Measurements from ENCODE around the gene TRPV3.
A peak's percentile ranks its signal among the peaks of the same experiment; 100 is the strongest.
"Not testable (repeated sequence)": the region's sequence is repeated elsewhere in the genome, so short reads cannot be mapped to it uniquely, and the experiment has no call there.

TRPV3 gene

DNA sequence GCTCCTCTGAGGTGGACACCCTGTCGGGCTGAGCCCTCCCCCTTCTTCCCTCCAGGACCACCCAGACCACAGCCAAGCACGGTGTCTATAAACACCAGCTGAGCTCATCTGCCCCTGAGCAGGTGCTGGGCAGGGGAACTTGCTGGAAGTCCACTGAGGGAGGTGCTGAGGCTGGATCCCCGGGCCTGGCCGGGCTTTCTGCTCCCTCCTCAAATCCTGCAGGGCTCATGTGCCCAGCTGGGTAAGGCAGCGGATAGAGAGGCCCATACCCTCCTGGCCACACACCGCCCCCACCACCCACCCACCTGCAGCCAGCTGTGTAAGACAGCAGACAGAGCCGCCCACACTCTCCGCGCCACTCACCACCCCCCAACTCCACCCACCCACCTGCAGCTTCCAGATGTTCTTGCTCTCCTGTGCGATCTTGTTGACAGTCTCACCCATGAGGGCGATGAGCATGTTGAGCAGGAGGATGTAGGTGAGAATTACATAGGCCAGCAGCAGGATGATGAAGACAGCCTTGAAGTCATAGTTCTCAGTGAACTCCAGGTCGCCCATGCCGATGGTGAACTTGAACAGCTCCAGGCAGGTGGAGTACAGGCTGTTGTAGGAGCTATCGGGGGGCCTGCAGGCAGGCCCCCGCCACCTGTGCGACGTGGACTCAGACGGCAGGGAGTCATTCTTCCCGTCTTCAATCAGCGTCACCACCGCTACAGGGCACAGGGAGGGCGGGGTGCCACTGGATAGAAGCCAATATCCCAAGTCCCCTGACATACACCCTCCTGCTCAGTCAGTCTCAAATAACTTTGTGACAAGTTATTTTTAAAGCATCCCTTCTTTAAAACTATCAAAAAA, 15.9 kb upstream of the TRPV3 start:
- no peak for DNase-seq (ENCODE audit: low spot score)

GRCh38 chr17:3572231-3572630, 14.6 kb upstream of the TRPV3 start:
- DNase-seq (ENCODE audit: low spot score) = no peak

DNA sequence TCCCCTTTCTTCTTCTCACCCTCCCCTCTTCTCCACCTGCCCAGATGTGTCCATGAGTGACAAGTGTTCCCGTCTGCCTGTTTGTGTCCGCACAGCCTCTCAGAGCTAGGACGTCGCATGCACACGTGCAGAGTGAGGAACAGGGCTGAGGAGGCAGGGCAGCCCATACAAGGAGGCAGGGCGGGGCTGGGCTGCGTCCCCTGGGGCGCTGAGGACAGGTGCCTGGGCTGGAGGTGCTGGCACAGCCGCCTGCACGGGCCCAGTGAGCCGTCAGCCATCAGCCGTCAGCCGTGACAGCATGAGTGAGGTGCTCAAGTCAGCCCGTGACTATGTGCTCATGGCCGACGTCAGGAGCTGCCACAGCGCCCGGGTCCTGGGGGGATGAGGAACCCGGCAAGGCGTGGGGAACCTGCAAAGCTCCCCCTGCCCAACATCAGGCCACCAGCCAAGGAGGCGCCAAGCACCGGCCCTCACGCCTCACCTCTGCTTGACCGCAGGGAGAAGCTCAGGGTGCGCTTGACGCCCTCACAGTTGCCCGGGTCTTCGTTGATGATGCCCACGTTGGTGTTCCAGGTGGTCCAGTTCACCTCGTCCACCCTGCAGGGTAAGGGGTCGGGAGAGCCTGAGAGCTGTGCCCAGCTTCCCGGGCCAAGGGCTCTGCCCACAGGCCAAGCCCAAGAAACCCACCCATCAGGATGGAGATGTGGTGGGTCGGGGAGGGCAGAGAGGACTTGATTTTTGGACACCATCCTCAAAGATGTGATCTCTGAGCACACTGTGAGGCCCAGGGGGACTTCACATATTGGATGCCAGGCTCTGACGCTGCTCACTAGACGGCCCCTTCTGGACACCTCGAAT, 13.7 kb upstream of the TRPV3 start:
- no peak for DNase-seq (ENCODE audit: low spot score)

GRCh38 chr17:3569534-3570137, 12.0 kb upstream of the TRPV3 start:
- DNase-seq (ENCODE audit: low spot score) = no peak

DNA sequence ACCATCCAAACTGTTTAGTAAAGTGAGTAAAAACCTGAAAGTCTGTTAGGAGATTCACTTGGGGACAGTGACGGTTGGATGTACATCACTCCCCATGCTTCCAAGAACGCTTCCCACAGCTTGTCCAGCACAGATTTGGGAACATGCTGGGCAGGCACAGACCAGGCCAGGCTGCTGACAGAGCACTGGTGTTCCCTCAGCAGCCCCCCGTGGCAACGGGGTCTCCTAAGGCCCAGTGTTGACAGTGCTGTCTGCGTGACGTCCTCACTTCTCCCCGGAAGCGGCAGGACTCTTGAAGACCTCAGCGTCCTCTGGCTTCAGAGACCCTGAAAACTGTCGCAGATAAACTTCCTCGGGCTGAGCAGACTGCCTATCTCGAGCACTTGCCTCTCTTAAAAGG, 8.9 kb upstream of the TRPV3 start:
- no peak for DNase-seq (ENCODE audit: low spot score)

- no peak for DNase-seq (ENCODE audit: low spot score)
Measured at GRCh38 chr17:3565143-3565542, 7.5 kb upstream of the TRPV3 start.

DNA sequence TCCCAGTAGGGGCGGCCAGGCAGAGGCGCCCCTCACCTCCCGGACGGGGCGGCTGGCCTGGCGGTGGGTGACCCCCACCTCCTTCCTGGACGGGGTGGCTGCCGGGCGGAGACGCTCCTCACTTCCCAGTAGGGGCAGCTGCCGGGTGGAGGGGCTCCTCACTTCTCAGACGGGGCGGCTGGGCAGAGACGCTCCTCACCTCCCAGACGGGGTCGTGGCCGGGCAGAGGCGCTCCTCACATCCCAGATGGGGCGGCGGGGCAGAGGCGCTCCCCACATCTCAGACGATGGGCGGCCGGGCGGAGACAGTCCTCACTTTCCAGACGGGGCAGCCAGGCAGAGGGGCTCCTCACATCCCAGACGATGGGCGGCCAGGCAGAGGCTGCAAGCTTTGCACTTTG, 6.6 kb upstream of the TRPV3 start:
- DNase-seq (ENCODE audit: low spot score) = not testable (repeated sequence)

DNA sequence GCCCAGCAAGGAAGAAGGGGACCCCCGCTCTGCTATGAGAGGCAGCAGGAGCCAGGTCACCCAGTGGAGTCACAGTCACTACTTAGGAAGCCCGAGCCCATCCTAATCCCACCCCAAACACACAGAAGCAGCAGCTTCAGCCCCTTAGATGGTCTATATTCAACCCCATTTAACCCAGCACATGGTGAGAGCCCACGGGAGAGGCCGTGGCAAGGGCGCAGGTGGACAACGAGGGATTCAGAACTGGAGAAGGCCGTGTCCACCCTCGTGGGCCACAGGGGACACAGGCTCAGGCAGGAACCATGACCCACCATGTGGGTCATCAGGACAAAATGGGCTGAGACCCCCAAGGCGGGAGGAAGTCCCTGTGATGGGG, 1.6 kb upstream of the TRPV3 start:
- DNase-seq (ENCODE audit: low spot score) = no peak

DNA sequence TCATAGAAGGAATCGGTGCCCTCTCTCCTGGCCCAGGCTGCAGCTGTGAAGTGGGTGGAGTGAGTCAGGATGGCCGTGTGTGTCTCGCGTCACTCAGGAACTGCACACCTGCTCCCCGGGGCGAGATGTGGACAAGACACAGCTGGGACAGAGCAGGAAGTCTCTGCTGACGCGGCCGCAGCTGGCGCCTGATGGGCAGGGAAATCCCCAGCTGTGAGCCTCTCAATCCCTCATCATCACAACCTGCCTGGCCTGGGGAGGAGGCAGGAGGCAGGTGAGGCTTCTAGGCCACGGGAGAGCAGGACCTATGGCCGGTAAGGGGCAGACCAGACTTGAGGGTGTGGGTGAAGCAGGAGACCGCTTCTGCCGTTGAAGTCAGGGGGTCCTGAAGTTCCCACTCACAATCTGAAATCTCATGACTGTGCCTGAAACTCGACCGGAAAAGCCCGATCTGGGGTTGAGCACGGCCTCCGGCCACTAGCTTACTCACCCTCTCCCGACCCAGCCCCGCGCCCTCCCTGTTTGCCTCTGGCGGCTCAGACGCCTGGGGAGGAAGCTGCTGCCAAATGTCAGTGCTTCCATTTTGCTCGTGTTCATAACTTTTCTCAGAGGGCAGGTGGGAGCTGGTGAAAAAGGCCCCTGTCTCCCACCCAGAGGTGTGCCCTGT, 1.1 kb upstream of the TRPV3 start:
- DNase-seq (ENCODE audit: low spot score) = peak; percentile 57

DNA sequence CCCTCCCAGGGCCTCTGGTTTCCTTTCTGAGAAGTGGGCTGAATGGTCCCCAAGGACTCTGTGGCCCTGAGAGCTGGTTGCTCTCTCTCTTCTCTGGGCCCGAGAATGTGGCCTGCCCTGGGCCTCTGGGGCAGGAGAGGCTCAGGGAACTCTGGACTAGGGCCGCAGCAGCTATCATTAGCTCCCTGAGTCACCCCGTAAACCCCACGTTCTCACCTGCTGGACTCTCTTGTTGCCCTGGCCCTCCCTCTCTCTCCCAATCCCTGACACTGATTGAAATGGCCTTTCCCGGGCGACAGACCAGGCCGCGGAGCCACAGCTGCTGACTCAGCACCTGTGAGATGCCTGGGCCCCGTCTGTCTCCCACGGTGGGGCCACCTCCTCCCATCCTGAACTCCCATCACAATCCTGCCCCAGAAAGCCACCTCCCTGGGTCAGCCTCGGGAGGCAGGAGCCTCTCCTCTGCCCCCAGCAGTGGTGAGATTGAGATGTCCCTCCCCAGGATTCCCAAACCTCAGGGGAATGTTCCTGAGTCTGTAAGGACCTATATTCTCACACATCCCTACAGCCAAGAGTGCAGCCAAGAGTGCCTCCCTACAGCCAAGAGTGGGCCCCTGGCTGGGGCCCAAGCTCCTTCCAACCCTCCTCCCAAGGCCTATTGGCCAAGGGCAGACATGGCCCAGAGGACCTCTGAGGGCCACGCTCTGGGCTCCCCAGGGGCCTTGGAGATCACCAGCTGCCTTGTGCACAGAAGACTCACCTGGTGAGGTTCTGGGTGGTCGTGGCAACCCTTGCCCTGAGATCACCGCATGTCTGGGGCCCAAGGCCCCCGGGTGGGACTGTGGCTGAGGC, 470 bp downstream of the TRPV3 start:
- no peak for DNase-seq (ENCODE audit: low spot score)

- DNase-seq (ENCODE audit: low spot score) = no peak
Measured at GRCh38 chr17:3556239-3556915, 1.2 kb downstream of the TRPV3 start.

DNA sequence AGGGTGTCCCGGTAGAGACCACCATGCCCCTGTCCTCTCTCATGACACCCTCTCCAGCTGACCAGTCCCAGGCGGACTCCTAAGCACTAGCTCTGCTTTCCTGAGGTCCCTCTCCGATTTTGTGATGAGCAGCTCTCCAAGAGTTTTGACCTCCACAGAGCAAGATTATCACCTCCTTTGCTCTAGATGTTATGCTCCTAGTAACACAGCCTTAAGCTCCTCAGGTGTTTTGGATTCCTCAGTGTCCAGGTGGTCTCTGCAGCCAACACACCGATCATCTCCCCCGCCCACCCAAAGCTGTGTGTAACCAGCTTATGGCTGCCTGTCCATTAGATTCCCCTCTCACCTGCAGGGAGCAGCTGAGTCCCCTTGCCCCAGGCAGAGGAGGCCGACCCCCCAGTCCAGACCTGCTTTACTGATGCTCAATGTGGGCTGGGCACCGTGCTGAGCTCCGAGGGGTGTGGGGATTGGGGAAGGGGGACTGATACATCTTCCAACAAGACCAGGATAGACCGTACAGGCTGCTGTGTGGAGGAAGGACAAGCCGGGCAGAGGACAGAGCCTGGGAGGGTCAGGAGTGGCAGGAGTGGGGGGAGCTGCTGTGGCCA, 2.3 kb downstream of the TRPV3 start:
- DNase-seq (ENCODE audit: low spot score) = no peak

GRCh38 chr17:3554440-3554839, 3.2 kb downstream of the TRPV3 start:
- DNase-seq (ENCODE audit: low spot score) = no peak

GRCh38 chr17:3553419-3554401, 3.9 kb downstream of the TRPV3 start:
- no peak for DNase-seq (ENCODE audit: low spot score)

DNA sequence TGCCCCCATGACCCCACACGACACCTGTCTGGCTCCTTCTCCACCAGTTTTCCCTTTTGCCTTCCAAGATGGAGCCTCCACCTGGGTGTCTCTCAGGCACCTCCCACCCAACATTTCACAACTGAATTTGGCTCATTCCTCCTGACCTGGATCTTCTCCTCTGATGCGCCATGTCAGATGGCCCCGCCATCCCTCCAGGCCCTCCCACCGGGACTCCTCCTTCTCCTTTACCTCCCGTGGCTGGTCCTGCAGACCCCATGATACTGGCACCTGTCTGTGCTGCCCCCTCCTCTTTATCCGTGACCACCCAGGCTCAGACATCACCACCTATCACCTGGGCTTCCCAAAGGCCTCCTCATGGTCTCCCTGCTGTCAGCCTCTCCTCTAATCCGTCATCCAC, 4.7 kb downstream of the TRPV3 start:
- no peak for DNase-seq (ENCODE audit: low spot score)

- DNase-seq (ENCODE audit: low spot score) = no peak
Measured at GRCh38 chr17:3551189-3551588, 6.4 kb downstream of the TRPV3 start.

- no peak for DNase-seq (ENCODE audit: low spot score)
Measured at GRCh38 chr17:3549610-3550162, 7.9 kb downstream of the TRPV3 start.

- no peak for DNase-seq (ENCODE audit: low spot score)
Measured at GRCh38 chr17:3547628-3548027, 10.0 kb downstream of the TRPV3 start.

GRCh38 chr17:3546997-3547396, 10.6 kb downstream of the TRPV3 start:
- no peak for DNase-seq (ENCODE audit: low spot score)

Measured in AG20443 (cell line).